PC-9 (cell line): ENCODE measurements around the gene ZDHHC12.

Experiments
- EZH2 ChIP-seq: fragments of 200-600 bp; sonication (generic); IDR thresholded peaks from 2 replicates; pipeline ENCODE4 v1.8.0; 2017; ENCODE audit warnings: antibody characterized with exemption, low read depth
- TF ChIP-seq, protein P1 (sequence below): fragments of 200-600 bp; sonication (generic); conservative IDR thresholded peaks from 2 replicates; pipeline ENCODE4 v1.6.1; 2017; ENCODE audit warnings: mixed run types, antibody characterized with exemption, mild to moderate bottlenecking, moderate library complexity

DNA sequence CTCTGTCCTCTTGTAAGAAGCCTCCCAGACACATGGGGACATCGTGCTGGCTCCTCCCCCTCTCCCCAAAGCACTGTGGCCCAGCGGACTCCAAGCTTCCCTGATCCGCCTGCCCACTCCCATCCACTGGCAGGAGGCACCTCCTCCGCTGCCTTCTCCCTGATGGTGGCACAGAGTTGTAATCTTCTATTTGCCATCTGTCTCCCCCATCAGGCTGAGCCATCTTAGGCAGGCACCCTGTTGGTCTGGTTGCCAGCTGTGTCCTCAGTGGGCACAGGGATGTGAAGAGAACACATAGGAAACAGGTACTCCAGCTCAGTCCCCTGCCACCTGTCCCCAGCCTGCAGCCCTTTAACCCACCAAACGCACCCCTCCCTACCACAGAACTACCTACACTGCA lies 5.4 kb upstream of the ZDHHC12 start:
- TF ChIP-seq, protein P1, sequence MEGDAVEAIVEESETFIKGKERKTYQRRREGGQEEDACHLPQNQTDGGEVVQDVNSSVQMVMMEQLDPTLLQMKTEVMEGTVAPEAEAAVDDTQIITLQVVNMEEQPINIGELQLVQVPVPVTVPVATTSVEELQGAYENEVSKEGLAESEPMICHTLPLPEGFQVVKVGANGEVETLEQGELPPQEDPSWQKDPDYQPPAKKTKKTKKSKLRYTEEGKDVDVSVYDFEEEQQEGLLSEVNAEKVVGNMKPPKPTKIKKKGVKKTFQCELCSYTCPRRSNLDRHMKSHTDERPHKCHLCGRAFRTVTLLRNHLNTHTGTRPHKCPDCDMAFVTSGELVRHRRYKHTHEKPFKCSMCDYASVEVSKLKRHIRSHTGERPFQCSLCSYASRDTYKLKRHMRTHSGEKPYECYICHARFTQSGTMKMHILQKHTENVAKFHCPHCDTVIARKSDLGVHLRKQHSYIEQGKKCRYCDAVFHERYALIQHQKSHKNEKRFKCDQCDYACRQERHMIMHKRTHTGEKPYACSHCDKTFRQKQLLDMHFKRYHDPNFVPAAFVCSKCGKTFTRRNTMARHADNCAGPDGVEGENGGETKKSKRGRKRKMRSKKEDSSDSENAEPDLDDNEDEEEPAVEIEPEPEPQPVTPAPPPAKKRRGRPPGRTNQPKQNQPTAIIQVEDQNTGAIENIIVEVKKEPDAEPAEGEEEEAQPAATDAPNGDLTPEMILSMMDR: no peak
- TF ChIP-seq EZH2: no peak
